SJCRH30 (cell line): ENCODE measurements around the gene SLC8A1. TPM values are rescaled to one million over a fixed set of nuclear protein-coding genes. Genes with fewer than 3 reads are reported as not detected.

ENCODE experiments used
- DNase-seq, 2 experiments: peaks; one replicate each; pipeline ENCODE4 v3.0.0-alpha.2; 2015 to 2020
- H3K27ac ChIP-seq: fragments of 250-450 bp; sonication (Bioruptor Pico); 2 replicates; pipeline ENCODE4 v1.5.1; 2020; ENCODE audit warnings: mild to moderate bottlenecking, moderate library complexity
- H3K27me3 ChIP-seq: fragments of 250-450 bp; sonication (Bioruptor Pico); 2 replicates; pipeline ENCODE4 v1.5.1; 2020; ENCODE audit warnings: mild to moderate bottlenecking, moderate library complexity
- H3K36me3 ChIP-seq: fragments of 250-450 bp; sonication (Bioruptor Pico); 2 replicates; pipeline ENCODE4 v1.5.1; 2020; ENCODE audit warnings: mild to moderate bottlenecking, moderate library complexity
- H3K4me1 ChIP-seq: fragments of 250-450 bp; sonication (Bioruptor Pico); 2 replicates; pipeline ENCODE4 v1.5.1; 2020; ENCODE audit warnings: mild to moderate bottlenecking, moderate library complexity
- H3K4me3 ChIP-seq: fragments of 250-450 bp; sonication (Bioruptor Pico); 2 replicates; pipeline ENCODE4 v1.5.1; 2020; ENCODE audit warnings: mild to moderate bottlenecking, moderate library complexity
- H3K9me3 ChIP-seq: fragments of 250-450 bp; sonication (Bioruptor Pico); replicated peaks from 2 replicates; pipeline ENCODE4 v1.5.1; 2020; ENCODE audit warnings: mild to moderate bottlenecking, moderate library complexity
- total RNA-seq: library from RNA; depleted of rRNA; stranded (reverse); fragments of >200 nt; shearing (Covaris generic); gene quantifications from 2 replicates; pipeline ENCODE4 v1.2.3, GENCODE V29; 2014; rRNA removed

The SLC8A1 gene
- 27.1 and 27.7 TPM in 2 replicates for total RNA-seq

DNA sequence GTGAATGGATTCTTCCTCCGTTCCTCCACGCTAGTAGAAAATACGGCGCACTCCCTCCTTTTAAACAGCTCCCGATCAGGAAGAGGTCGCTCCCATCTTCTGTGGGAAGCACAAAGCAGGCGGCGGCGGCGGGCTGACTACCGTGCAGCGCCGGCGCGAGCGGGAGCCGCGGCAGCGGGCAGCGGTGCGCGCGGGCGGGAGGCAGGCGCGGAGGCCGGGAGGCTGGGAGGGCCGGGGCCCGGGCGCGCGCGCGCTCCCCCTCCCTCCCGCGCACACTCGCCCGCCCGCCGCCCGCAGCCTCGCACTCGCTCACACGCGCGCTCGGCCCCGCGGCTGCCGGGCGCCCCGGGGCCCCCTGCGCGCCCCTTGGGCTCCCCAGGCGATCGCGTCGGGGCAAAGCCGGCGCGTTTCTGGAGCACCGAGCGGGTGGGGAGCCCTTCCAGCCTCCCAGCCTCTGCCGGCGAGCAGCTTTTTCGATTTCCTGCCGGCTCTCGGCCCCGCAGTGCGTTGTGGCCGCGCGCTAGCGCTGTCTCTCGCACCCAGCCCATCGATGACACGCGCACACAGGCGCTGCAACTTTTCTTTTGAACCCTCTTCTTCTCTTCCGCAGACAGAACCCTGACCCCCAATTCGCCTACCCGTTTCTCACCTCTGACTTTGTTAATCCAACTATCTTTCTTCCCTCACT, at the start of gene SLC8A1:
Gene SLC8A1, minus strand, starts transcription at position 173 of the 688 bp plus-strand sequence.
- Histone ChIP-seq H3K27me3 (no peaks in the 10 kb centered on the region), H3K27ac (peak within 1 kb of the TSS; percentile 55), H3K36me3 (no peaks in the 10 kb centered on the region), H3K9me3 (no peaks in the 10 kb centered on the region), H3K4me1 (peaks cover 15% of the 10 kb centered on the region), H3K4me3 (peak within 1 kb of the TSS; percentile 80)
- DNase-seq = peak; percentile 54 to 64

DNA sequence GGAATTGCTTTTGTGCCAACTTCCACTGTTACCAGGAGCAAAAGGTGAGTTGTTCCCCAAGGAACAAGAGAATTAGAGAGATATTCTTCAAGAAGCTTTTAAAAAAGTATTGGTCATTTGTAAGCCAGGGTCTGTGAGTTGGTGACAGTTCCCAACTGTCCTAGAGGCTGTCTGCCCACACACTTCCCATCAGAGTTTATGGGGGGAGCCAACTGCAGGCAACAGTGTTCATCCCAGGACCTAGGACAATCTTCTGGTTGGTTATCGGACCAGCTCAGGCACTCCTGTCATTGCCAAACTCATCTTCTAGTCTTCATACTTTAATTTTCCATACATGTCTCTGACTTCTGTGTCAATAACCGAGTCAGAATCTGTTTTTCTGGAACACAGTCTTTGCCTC, 47.5 kb upstream of the SLC8A1 start:
- no peak overlapping the region for H3K4me3 ChIP-seq
- no peaks in the 10 kb centered on the region for H3K4me1 ChIP-seq

DNA sequence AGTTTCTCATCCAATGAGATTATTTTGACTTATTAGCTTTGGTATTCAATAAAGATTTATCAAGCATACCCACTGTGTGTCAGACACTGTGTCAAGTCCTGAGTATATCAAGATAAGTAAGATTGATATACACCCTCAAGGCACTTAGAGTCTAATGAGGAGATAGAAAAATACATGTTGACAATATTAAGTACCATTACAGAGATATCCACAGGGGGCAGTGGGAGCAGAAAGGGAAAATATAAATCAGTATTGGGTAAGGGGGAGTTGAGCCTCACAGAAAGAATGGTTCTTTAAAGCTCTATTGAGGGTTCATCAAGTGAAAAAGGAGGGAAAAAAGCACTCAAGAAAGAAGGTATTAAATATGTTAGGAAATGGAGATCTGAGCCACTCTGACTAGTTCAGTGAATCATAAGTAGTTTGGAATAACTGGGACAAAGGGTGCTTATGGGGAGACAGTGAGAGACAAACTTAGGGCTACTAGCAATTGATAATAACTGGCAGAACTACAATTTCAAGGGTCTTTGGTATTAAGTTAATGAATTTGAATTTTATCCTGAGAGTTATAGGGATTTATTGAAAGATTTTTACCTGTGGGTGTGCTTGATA, 45.5 kb upstream of the SLC8A1 start:
- Histone ChIP-seq H3K27me3 (no peaks in the 10 kb centered on the region), H3K4me3 (no peak overlapping the region), H3K9me3 (no peaks in the 10 kb centered on the region), H3K27ac (no peak overlapping the region), H3K4me1 (no peaks in the 10 kb centered on the region), H3K36me3 (no peaks in the 10 kb centered on the region)
- DNase-seq = no peak

More for the DNA sequence above, 47.5 kb upstream of the SLC8A1 start:
- no peaks in the 10 kb centered on the region for H3K27me3 ChIP-seq
- H3K36me3 ChIP-seq = no peaks in the 10 kb centered on the region
- no peaks in the 10 kb centered on the region for H3K9me3 ChIP-seq
- DNase-seq = no peak
- H3K27ac ChIP-seq = no peak overlapping the region

DNA sequence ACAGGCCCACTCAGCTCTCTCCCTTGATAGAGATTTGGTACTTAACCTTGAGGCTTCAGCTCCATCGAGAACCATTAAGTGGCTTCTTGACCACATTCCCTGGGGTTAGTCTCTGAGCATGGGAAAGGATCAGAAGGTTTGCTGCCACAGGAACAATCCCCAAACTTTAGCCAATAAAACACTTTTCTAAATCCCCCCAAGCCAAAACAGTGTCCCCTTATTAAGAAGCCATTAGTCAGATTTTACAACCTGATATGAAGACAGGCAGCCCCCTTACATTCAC, 37.7 kb upstream of the SLC8A1 start:
- no peak overlapping the region for H3K27ac ChIP-seq
- H3K4me1 ChIP-seq = peaks cover 13% of the 10 kb centered on the region
- H3K36me3 ChIP-seq = no peaks in the 10 kb centered on the region
- no peaks in the 10 kb centered on the region for H3K9me3 ChIP-seq
- DNase-seq = no peak
- H3K4me3 ChIP-seq = no peak overlapping the region
- H3K27me3 ChIP-seq = no peaks in the 10 kb centered on the region

DNA sequence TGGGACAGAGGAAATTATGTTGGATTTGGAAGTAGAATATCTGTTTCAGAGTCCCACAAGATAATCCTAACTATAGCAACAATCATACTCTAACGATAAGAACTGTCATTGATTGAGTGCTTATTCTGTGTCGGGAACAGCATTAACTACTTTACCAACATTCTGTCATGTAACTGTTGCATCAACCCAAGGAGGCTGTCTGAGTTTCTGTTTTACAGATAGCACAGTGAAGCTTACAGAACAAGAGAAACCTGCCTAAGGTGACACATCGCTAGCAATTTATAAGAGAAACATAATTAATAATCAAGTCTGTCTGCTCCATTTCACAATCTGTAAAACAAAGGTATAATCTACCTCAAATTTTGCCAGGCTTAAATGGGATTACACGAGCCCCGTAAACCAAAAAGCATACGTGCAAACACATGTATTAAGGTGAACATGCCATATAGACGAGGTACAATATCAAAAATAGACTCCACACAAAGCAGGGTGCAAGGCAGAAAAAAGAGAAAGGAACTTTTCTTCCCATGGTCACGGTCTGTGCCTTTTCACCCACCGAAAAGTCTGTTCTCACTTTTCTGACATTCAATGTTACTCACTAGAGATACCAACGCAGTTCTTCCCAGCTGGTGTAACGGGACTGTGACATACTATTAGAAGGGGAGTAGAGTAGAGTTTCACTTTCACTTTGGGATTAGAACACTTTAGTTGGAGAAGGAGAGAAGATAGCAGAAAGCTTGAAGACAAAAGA, 37.2 kb upstream of the SLC8A1 start:
- Histone ChIP-seq H3K27me3 (no peaks in the 10 kb centered on the region), H3K27ac (no peak overlapping the region)
- DNase-seq = no peak

DNA sequence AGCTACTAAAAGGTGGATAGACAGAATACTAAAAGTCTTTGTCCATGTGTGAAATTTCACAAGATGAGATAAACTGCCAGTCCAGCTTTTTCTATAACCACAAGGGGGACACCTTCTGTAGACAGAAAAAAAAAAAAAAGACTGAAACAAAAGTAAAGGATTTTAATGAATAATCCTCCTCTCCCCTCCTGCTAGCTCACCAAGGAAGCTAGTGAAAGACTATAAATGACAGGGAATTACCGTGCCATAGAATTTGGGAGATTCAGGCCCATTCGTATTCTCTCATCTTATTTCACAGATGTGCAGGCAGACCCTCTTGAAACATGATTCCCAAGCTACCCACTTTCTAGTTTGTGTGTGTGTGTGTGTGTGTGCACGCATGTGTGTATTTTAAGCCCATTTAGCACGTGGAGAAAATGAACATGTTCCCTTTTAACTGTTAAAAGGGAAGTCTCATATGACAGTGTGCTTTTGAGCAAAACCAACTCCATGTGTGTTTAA, 36.3 kb upstream of the SLC8A1 start:
- DNase-seq = peak in 1 of 2 experiments; percentile 71
- Histone ChIP-seq H3K9me3 (peaks cover 6% of the 10 kb centered on the region), H3K27ac (peak overlapping the region; percentile 27; the same call in 1 of the 2 replicates), H3K36me3 (no peaks in the 10 kb centered on the region), H3K4me3 (peak overlapping the region; percentile 5; the same call in 1 of the 2 replicates), H3K4me1 (peaks cover 13% of the 10 kb centered on the region), H3K27me3 (no peaks in the 10 kb centered on the region)

More for the DNA sequence above, 37.2 kb upstream of the SLC8A1 start:
- Histone ChIP-seq H3K9me3 (no peaks in the 10 kb centered on the region), H3K4me1 (peaks cover 13% of the 10 kb centered on the region), H3K4me3 (no peak overlapping the region), H3K36me3 (no peaks in the 10 kb centered on the region)

DNA sequence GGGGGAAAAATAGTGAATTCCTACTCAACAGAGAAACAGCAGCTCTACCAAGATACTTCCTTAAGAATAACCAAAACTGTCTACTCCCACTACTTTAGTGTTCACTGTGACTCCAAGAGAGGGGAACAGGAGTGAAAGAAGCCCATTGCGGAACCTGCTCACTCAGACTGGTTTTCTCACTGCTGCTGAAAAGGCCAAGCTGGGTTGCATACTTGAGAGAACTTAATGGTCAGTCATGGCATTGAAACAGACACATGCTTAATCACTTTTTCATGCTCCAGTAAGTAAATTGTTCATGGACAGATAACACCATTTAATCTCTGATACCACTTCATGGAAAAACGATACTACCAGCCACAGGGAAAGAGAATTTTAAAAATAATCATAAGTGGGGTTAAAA, 35.7 kb upstream of the SLC8A1 start:
- Histone ChIP-seq H3K4me1 (peaks cover 13% of the 10 kb centered on the region), H3K4me3 (no peak overlapping the region), H3K36me3 (no peaks in the 10 kb centered on the region), H3K27ac (peak overlapping the region; percentile 27; the same call in 1 of the 2 replicates), H3K27me3 (no peaks in the 10 kb centered on the region), H3K9me3 (peaks cover 6% of the 10 kb centered on the region)
- peak in 1 of 2 experiments; percentile 63 for DNase-seq

DNA sequence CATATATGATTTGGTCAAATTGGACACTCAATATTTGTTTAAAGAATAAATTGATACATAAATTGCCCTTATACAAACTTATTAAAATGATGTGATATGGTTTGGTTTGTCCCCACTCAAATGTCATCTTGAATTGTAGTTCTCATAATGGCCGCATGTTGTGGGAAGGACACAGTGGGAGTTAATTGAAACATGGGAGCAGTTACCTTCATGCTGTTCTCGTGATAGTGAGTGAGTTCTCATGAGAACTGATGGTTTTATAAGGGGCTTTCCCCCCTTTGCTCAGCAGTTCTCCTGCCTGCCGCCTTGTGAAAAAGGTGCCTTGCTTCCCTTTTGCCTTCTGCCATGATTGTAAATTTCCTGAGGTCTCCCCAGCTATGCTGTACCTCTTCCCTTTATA, 34.0 kb upstream of the SLC8A1 start:
- Histone ChIP-seq H3K36me3 (no peaks in the 10 kb centered on the region), H3K4me1 (peaks cover 13% of the 10 kb centered on the region), H3K27ac (no peak overlapping the region), H3K4me3 (no peak overlapping the region), H3K9me3 (peaks cover 6% of the 10 kb centered on the region), H3K27me3 (no peaks in the 10 kb centered on the region)
- DNase-seq = no peak

DNA sequence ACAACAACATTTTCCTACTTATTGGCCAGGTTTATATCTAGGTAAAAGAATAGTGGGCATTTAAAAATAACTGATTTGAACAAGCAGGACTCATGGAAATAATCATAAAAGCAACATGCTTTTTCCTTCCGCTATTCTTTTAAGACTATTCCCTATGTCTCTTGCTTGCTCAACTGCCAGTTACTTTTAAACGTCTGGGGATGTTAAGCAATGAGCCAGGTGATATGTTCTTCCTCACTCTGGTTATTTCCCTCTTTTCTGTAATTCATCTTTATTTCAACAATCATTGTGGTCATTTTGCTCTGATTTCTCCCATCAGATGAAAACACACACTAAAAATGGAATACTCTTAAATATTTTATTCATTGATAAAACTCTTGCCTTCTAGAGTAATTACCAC, 33.4 kb upstream of the SLC8A1 start:
- Histone ChIP-seq H3K4me3 (no peak overlapping the region), H3K36me3 (no peaks in the 10 kb centered on the region), H3K4me1 (peaks cover 13% of the 10 kb centered on the region), H3K27me3 (no peaks in the 10 kb centered on the region), H3K27ac (no peak overlapping the region), H3K9me3 (peaks cover 6% of the 10 kb centered on the region)
- no peak for DNase-seq

DNA sequence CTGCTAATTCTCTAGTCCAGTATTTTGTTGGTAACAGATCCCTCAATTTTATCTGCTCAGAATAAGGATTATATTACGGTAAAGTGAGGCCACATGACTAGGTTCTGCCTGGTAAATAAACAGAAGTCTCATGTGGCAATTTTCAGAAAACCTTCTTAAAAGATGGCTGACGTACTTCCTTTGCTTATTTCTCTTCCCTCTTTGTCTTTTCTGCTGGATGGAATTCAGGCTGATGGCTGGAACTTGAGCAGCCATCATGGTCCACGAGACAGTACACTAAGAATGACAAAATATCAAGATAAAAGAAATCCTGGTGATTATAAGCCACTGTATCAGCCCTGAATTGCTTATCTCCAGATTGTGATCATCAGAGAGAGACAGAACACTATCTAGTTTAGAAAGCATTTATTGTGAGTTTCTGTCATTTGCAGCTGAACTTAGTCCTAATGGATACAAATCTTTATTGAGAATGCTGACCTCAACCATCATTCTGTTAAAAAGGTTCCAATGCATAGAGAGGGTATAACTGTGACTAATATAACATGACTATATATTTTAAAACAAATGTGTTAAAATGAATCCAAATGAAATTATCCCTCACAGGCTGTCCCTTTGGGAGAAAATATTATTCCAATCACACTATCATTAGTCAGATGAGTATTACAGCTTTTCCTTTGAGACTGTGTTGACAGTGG, 31.8 kb upstream of the SLC8A1 start:
- DNase-seq = no peak
- no peaks in the 10 kb centered on the region for H3K36me3 ChIP-seq
- no peaks in the 10 kb centered on the region for H3K27me3 ChIP-seq
- peaks cover 13% of the 10 kb centered on the region for H3K4me1 ChIP-seq
- peaks cover 6% of the 10 kb centered on the region for H3K9me3 ChIP-seq
- no peak overlapping the region for H3K4me3 ChIP-seq
- H3K27ac ChIP-seq = no peak overlapping the region

DNA sequence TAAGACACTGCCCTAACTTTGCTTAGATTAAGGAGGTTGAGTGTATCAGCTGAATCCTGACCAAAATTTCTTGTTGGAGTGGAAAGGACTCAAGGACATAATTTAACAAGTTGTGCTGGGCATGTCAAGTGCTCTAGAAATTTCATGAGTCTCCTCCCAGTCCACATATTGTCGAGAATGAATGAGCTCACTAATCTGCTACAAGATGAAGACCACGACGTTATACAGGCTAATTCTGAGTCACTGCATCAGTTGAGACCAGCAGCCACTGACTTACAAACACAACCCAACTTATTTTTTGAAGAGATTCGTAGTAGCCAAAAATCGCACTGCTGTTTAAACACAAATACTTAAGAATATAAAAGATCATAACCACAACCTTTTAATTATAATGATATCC, 28.7 kb upstream of the SLC8A1 start:
- Histone ChIP-seq H3K27ac (no peak overlapping the region), H3K9me3 (peaks cover 6% of the 10 kb centered on the region), H3K36me3 (no peaks in the 10 kb centered on the region), H3K27me3 (no peaks in the 10 kb centered on the region), H3K4me3 (no peak overlapping the region), H3K4me1 (no peaks in the 10 kb centered on the region)
- DNase-seq = no peak

DNA sequence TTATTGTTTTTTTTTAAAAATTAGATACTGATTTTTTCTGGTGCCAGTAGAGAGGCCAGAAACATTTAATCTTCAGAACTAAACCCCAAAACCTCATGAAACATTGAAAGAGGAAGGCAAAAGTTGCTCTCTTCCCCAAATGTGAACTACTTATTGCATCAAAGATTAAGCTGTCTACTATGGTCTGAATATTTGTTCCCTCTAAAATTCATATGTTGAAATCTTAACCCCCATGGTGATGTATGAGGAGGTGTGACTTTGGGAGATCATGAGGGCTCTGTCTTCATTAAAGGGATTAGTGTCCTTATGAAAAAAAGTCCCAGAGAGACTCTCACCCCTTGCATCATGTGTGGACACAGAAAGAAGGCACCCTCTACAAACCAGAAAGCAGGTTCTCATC, 28.2 kb upstream of the SLC8A1 start:
- Histone ChIP-seq H3K9me3 (peaks cover 6% of the 10 kb centered on the region), H3K27me3 (no peaks in the 10 kb centered on the region), H3K36me3 (no peaks in the 10 kb centered on the region), H3K4me3 (no peak overlapping the region), H3K4me1 (no peaks in the 10 kb centered on the region), H3K27ac (no peak overlapping the region)
- no peak for DNase-seq

DNA sequence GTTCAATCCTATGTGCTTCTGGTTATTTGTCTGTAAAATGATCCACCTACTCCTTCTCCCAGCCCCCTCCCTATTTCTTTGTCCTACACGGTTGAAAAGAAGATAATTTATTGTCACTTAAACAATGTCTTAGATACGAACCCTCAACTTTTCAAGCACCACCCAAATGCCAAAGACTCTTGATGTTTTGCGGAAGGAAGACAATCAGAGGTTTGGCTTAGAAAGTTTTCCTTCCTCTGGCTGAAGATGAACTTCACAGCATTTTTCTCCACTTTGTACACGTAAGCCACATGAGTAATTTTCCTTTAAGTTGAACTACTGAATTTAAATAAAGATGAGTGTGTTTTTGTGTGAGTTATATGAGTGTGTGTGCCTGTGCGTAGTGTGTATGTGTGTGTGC, 25.5 kb upstream of the SLC8A1 start:
- Histone ChIP-seq H3K27me3 (no peaks in the 10 kb centered on the region), H3K36me3 (no peaks in the 10 kb centered on the region), H3K4me1 (no peaks in the 10 kb centered on the region), H3K9me3 (no peaks in the 10 kb centered on the region), H3K4me3 (no peak overlapping the region), H3K27ac (no peak overlapping the region)
- DNase-seq = no peak

DNA sequence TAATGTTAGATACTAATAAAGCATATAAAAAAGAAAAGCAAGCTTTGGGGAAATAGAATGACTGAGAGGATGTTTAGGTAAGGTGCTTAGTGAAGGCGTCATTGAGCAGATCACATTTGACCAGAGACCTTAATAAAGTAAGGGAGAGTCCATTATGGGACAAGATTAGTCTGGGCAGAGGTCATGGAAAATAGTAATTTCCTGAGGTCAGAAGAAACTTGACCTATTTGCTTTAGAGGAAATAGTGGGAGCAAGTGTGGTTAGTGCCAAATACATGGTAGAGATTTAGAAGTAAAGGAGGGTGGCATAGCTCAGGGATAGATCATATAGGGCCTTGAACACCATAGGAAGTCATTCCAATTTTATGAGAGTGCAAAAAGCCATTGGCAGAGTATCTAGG, 24.5 kb upstream of the SLC8A1 start:
- Histone ChIP-seq H3K9me3 (no peaks in the 10 kb centered on the region), H3K4me3 (no peak overlapping the region), H3K4me1 (peaks cover 7% of the 10 kb centered on the region; the same call in 1 of the 2 replicates), H3K36me3 (no peaks in the 10 kb centered on the region), H3K27me3 (no peaks in the 10 kb centered on the region), H3K27ac (no peak overlapping the region)
- DNase-seq = no peak

DNA sequence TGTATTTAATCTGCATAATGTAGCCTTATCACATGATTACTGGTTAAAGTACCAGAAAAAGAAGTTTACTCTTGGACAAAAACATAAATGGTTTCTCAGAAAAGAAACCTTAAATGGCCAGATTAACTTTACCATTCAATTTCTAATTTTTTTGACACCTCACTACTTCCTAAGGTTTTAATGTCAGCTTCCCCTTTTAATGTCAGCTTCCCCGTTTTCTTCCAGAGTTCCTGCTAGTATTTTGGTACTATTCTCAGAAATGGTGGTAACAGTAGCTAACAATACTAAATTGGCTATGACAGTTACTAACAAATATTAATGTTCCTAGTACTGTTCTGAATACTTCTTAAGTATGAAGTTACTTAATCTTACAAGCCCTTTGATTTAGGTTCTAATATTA, 22.4 kb upstream of the SLC8A1 start:
- no peaks in the 10 kb centered on the region for H3K9me3 ChIP-seq
- no peak for DNase-seq
- no peaks in the 10 kb centered on the region for H3K27me3 ChIP-seq
- no peaks in the 10 kb centered on the region for H3K36me3 ChIP-seq
- peaks cover 22% of the 10 kb centered on the region for H3K4me1 ChIP-seq
- H3K27ac ChIP-seq = no peak overlapping the region
- H3K4me3 ChIP-seq = no peak overlapping the region
